GM23338 (cell line): ENCODE measurements around the gene HK2. TPM values are rescaled to one million over a fixed set of nuclear protein-coding genes. Genes with fewer than 3 reads are reported as not detected.

ENCODE experiments used
- ATAC-seq: fragments of 200-7000 bp; cut with Tn5 transposase; 3 replicates; pipeline ENCODE4 v1.9.1; 2020
- DNase-seq: peaks from one replicate; pipeline ENCODE4 v3.0.0-alpha.2; 2015; ENCODE audit warnings: low spot score
- H2AFZ ChIP-seq: fragments of 200-600 bp; sonication (generic); 2 replicates; pipeline ENCODE4 v1.8.0; 2016; ENCODE audit warnings: antibody characterized with exemption, mild to moderate bottlenecking, moderate library complexity
- H3F3A ChIP-seq: fragments of 200-600 bp; sonication (generic); replicated peaks from 2 replicates; pipeline ENCODE4 v1.8.0; 2017; ENCODE audit warnings: antibody characterized with exemption, mixed run types, low read depth
- H3K27ac ChIP-seq: fragments of 200-600 bp; sonication (generic); 2 replicates; pipeline ENCODE4 v1.6.1; 2016; ENCODE audit warnings: low read depth
- H3K27me3 ChIP-seq: fragments of 200-600 bp; sonication (generic); 2 replicates; pipeline ENCODE4 v1.8.0; 2016; ENCODE audit warnings: mild to moderate bottlenecking, mixed run types, moderate library complexity; ENCODE audit not compliant: insufficient read depth
- H3K36me3 ChIP-seq: fragments of 200-600 bp; sonication (generic); 2 replicates; pipeline ENCODE4 v1.8.0; 2016; ENCODE audit warnings: mild to moderate bottlenecking; ENCODE audit not compliant: insufficient read depth
- H3K4me1 ChIP-seq: fragments of 200-600 bp; sonication (generic); 2 replicates; pipeline ENCODE4 v1.8.0; 2016; ENCODE audit warnings: mild to moderate bottlenecking, moderate library complexity; ENCODE audit not compliant: insufficient read depth
- H3K4me2 ChIP-seq: fragments of 200-600 bp; sonication (generic); 2 replicates; pipeline ENCODE4 v1.7.1; 2017; ENCODE audit warnings: mixed run types
- H3K4me3 ChIP-seq: fragments of 200-600 bp; sonication (generic); 2 replicates; pipeline ENCODE4 v1.6.1; 2016; ENCODE audit warnings: mixed run types
- H3K79me2 ChIP-seq: fragments of 200-600 bp; sonication (generic); replicated peaks from 2 replicates; pipeline ENCODE4 v1.8.0; 2017; ENCODE audit warnings: mild to moderate bottlenecking; ENCODE audit not compliant: insufficient read depth
- H3K9me2 ChIP-seq: fragments of 200-600 bp; sonication (generic); 2 replicates; pipeline ENCODE4 v1.8.0; 2017; ENCODE audit not compliant: insufficient read depth
- H4K20me1 ChIP-seq: fragments of 200-600 bp; sonication (generic); replicated peaks from 2 replicates; pipeline ENCODE4 v1.8.0; 2017; ENCODE audit warnings: mild to moderate bottlenecking; ENCODE audit not compliant: insufficient read depth
- H3K27ac Mint-ChIP-seq: 2 replicates; pipeline ENCODE4 v1.8.0; 2020; ENCODE audit warnings: inconsistent platforms, mild to moderate bottlenecking, moderate library complexity, mixed read lengths
- H3K27me3 Mint-ChIP-seq: 3 replicates; pipeline ENCODE4 v1.8.0; 2022; ENCODE audit warnings: low read depth, mild to moderate bottlenecking, moderate library complexity, mixed read lengths, inconsistent platforms; ENCODE audit not compliant: insufficient read depth, poor library complexity
- H3K36me3 Mint-ChIP-seq: 3 replicates; pipeline ENCODE4 v1.8.0; 2021; ENCODE audit warnings: low read depth, mild to moderate bottlenecking, inconsistent platforms, moderate library complexity, mixed read lengths
- H3K4me1 Mint-ChIP-seq: 3 replicates; pipeline ENCODE4 v1.8.0; 2020; ENCODE audit warnings: mild to moderate bottlenecking, inconsistent platforms, mixed read lengths
- H3K4me3 Mint-ChIP-seq: 3 replicates; pipeline ENCODE4 v1.8.0; 2021; ENCODE audit warnings: moderate library complexity, mild to moderate bottlenecking, inconsistent platforms, mixed read lengths
- H3K9me3 Mint-ChIP-seq: 3 replicates; pipeline ENCODE4 v1.8.0; 2020; ENCODE audit warnings: moderate library complexity, mild to moderate bottlenecking, inconsistent platforms, mixed read lengths
- CREB1 ChIP-seq: fragments of 250-450 bp; sonication (Bioruptor Pico); IDR thresholded peaks from 2 replicates; pipeline ENCODE4 v1.5.0; 2020; ENCODE audit warnings: low read depth, mild to moderate bottlenecking, moderate library complexity
- ETS1 ChIP-seq: IDR thresholded peaks from 2 replicates; pipeline ENCODE4 v1.6.1; 2016; ENCODE audit warnings: antibody characterized with exemption
- EZH2 ChIP-seq: fragments of 200-600 bp; sonication (generic); IDR thresholded peaks from one replicate; pipeline ENCODE4 v1.8.0; 2017; ENCODE audit warnings: antibody characterized with exemption, mild to moderate bottlenecking, low read depth; ENCODE audit not compliant: unreplicated experiment
- JUNB ChIP-seq: IDR thresholded peaks from one replicate; pipeline ENCODE4 v1.6.1; 2016; ENCODE audit warnings: antibody characterized with exemption; ENCODE audit not compliant: unreplicated experiment
- POLR2AphosphoS5 ChIP-seq: IDR thresholded peaks from 2 replicates; pipeline ENCODE4 v1.6.1; 2016; ENCODE audit warnings: antibody characterized with exemption, low read depth
- REST ChIP-seq: IDR thresholded peaks from one replicate; pipeline ENCODE4 v1.6.1; 2018; ENCODE audit warnings: antibody characterized with exemption; ENCODE audit not compliant: unreplicated experiment
- ZNF331 ChIP-seq: fragments of 250-450 bp; sonication (Bioruptor Pico); IDR thresholded peaks from 2 replicates; pipeline ENCODE4 v1.5.0; 2020; ENCODE audit warnings: low read depth, mild to moderate bottlenecking, moderate library complexity
- ZNF462 ChIP-seq: fragments of 250-450 bp; sonication (Bioruptor Pico); IDR thresholded peaks from 2 replicates; pipeline ENCODE4 v1.5.0; 2020; ENCODE audit warnings: mild to moderate bottlenecking, moderate library complexity
- polyA plus RNA-seq: library from polyadenylated mRNA; unstranded; fragments of >200 nt; fragmentation: Nextera tagmentation; extraction: Ambion mirVana; gene quantifications from 2 replicates; pipeline ENCODE4 v1.2.1, GENCODE V29; 2016
- total RNA-seq: library from RNA; depleted of rRNA; stranded (reverse); fragments of >200 nt; shearing (Covaris generic); gene quantifications from 2 replicates; pipeline ENCODE4 v1.2.3, GENCODE V29; 2014

The HK2 gene
- total and polyA plus RNA-seq, 2 experiments from 2014 or later: 23.2 to 54.7 TPM

GRCh38 chr2:74870951-74871350 lies 37.0 kb downstream of the HK2 start (continued):
- no peak for TF ChIP-seq ZNF462 (CRISPR knock-in tag)
- TF ChIP-seq ZNF331 (CRISPR knock-in tag): no peak
- no peak for TF ChIP-seq POLR2AphosphoS5
- TF ChIP-seq ETS1: no peak
- no peak for TF ChIP-seq EZH2

GRCh38 chr2:74871414-74871813 lies 37.5 kb downstream of the HK2 start:
- Histone ChIP-seq H3K4me2 (no peak overlapping the region), H4K20me1 (peaks cover 16% of the 10 kb centered on the region), H3K9me2 (no peaks in the 10 kb centered on the region), H3F3A (no peaks in the 10 kb centered on the region), H3K4me1 (no peaks in the 10 kb centered on the region; the same call in 1 of the 2 replicates), H3K4me3 (no peak overlapping the region), H2AFZ (no peak overlapping the region), H3K27me3 (no peaks in the 10 kb centered on the region), H3K27ac (no peak overlapping the region), H3K79me2 (peaks cover 44% of the 10 kb centered on the region), H3K36me3 (peaks cover 20% of the 10 kb centered on the region)
- Mint-ChIP-seq H3K27ac (no peak overlapping the region; the same call in 1 of the 2 replicates), H3K4me3 (no peak overlapping the region), H3K36me3 (peaks cover 87% of the 10 kb centered on the region), H3K27me3 (peaks cover 3% of the 10 kb centered on the region), H3K4me1 (peaks cover 24% of the 10 kb centered on the region), H3K9me3 (no peaks in the 10 kb centered on the region)
- DNase-seq (no peak), ATAC-seq (no peak)
- TF ChIP-seq JUNB (no peak), ZNF331 (CRISPR knock-in tag) (no peak), CREB1 (CRISPR knock-in tag) (no peak), REST (no peak)
